Activated CD4-positive, alpha-beta T cell treated with anti-CD3 and anti-CD28 coated beads for 36 hours (primary cell): ENCODE data around the gene PABPN1. TPM values are rescaled to one million over a fixed set of nuclear protein-coding genes. Genes with fewer than 3 reads are reported as not detected.

Source experiments
- ATAC-seq: fragments of 200-7000 bp; cut with Tn5 transposase; one replicate; pipeline ENCODE4 v1.10.0; 2021; ENCODE audit warnings: mild to moderate bottlenecking, moderate library complexity
- CTCF ChIA-PET: fragments of 350-600 bp; sonication (Branson Sonifier 250); formaldehyde crosslinking; loops from one replicate; lab custom pipeline; 2021; ENCODE audit warnings: antibody characterized with exemption; lab: Charles Lee
- POLR2A ChIA-PET: fragments of 350-600 bp; sonication (Branson Sonifier 250); formaldehyde crosslinking; loops from one replicate; lab custom pipeline; 2021; ENCODE audit warnings: antibody characterized with exemption, inconsistent platforms; lab: Charles Lee
- DNase-seq: peaks from one replicate; pipeline ENCODE4 v3.0.0-alpha.2; 2020
- H3K27ac Mint-ChIP-seq: one replicate; pipeline ENCODE4 v1.8.0; 2021; ENCODE audit warnings: mixed read lengths
- H3K27me3 Mint-ChIP-seq: one replicate; pipeline ENCODE4 v1.8.0; 2021; ENCODE audit warnings: mixed read lengths
- H3K36me3 Mint-ChIP-seq: one replicate; pipeline ENCODE4 v1.8.0; 2021; ENCODE audit warnings: low read depth, mixed read lengths
- H3K4me1 Mint-ChIP-seq: one replicate; pipeline ENCODE4 v1.8.0; 2021; ENCODE audit warnings: mixed read lengths
- H3K4me3 Mint-ChIP-seq: one replicate; pipeline ENCODE4 v1.8.0; 2021; ENCODE audit warnings: mild to moderate bottlenecking, moderate library complexity, mixed read lengths
- H3K9me3 Mint-ChIP-seq: one replicate; pipeline ENCODE4 v1.8.0; 2021; ENCODE audit warnings: low read depth, mixed read lengths
- intact Hi-C, 2 experiments: fragments of 100-400 bp; cut with DNase I in 1 of 2; cut with micrococcal nuclease in 1 of 2; formaldehyde crosslinking; loops; one replicate each; pipeline versions ENCODE4 v1.14.2 to v1.15.1; 2022 to 2024; cut with DNase I, micrococcal nuclease
- total RNA-seq, 2 experiments: library from RNA; stranded (reverse); gene quantifications; one replicate each; pipeline ENCODE4 v1.2.3, GENCODE V29; 2021

PABPN1 gene
- total RNA-seq, 2 experiments from 2014 or later, result 237 to 338 TPM

- POLR2A ChIA-PET, result no interaction called here
- H3K27ac Mint-ChIP-seq, result no peak overlapping the region
These were observed 49.0 kb downstream of the PABPN1 start for GRCh38 chr14:23370221-23370620.

GRCh38 chr14:23371865-23372264 is 50.6 kb downstream of the PABPN1 start:
- CTCF ChIA-PET, result interaction anchor here (0.7 kb wide), 1 partner anchor 18 kb away, joined by 4 read pairs; no protein-coding TSS in a partner anchor
- H3K4me1 Mint-ChIP-seq, result no peaks in the 10 kb centered on the region

More at GRCh38 chr14:23370221-23370620, 49.0 kb downstream of the PABPN1 start:
- Mint-ChIP-seq H3K36me3 (no peaks in the 10 kb centered on the region), H3K4me3 (no peak overlapping the region), H3K9me3 (no peaks in the 10 kb centered on the region), H3K27me3 (peaks cover 10% of the 10 kb centered on the region), H3K4me1 (no peaks in the 10 kb centered on the region)
- ATAC-seq (no peak), DNase-seq (no peak)
- CTCF ChIA-PET, result interaction anchor here (0.7 kb wide), 1 partner anchor 98 kb away, joined by 3 read pairs; no protein-coding TSS in a partner anchor
- intact Hi-C loops, result no loop called here

GRCh38 chr14:23372509-23372908 is 51.3 kb downstream of the PABPN1 start, which contains the start of gene IL25:
TSS of gene IL25 (plus strand) at chr14:23372809.
- ChIA-PET POLR2A (no interaction called here), CTCF (interaction anchor here (0.7 kb wide), 1 partner anchor 18 kb away, joined by 4 read pairs; no protein-coding TSS in a partner anchor)
- Mint-ChIP-seq H3K27ac (no peak within 1 kb of the TSS), H3K27me3 (peaks cover 2% of the 10 kb centered on the region), H3K4me3 (no peak within 1 kb of the TSS), H3K36me3 (no peaks in the 10 kb centered on the region), H3K4me1 (no peaks in the 10 kb centered on the region), H3K9me3 (no peaks in the 10 kb centered on the region)
- intact Hi-C loops, result no loop called here
- ATAC-seq (no peak), DNase-seq (no peak)

More at GRCh38 chr14:23371865-23372264, 50.6 kb downstream of the PABPN1 start:
- DNase-seq (no peak), ATAC-seq (no peak)
- Mint-ChIP-seq H3K27ac (no peak overlapping the region), H3K9me3 (no peaks in the 10 kb centered on the region), H3K27me3 (peaks cover 5% of the 10 kb centered on the region), H3K36me3 (no peaks in the 10 kb centered on the region), H3K4me3 (no peak overlapping the region)
- POLR2A ChIA-PET, result no interaction called here
- intact Hi-C loops, result no loop called here

GRCh38 chr14:23373041-23373440 is 51.8 kb downstream of the PABPN1 start:
- no peak overlapping the region for H3K4me3 Mint-ChIP-seq
- DNase-seq, result no peak
- H3K9me3 Mint-ChIP-seq, result no peaks in the 10 kb centered on the region
- ATAC-seq, result no peak
- no peaks in the 10 kb centered on the region for H3K36me3 Mint-ChIP-seq
- intact Hi-C loops, result no loop called here
- ChIA-PET POLR2A (no interaction called here), CTCF (interaction anchor here (1.6 kb wide), 1 partner anchor 37 kb away, joined by 4 read pairs; no protein-coding TSS in a partner anchor)
- no peaks in the 10 kb centered on the region for H3K4me1 Mint-ChIP-seq
- no peak overlapping the region for H3K27ac Mint-ChIP-seq
- no peaks in the 10 kb centered on the region for H3K27me3 Mint-ChIP-seq

Other genes starting within 250 kb of the PABPN1 start
- gene ACIN1, start 226.3 kb upstream of the PABPN1 start, total RNA-seq, result 100 to 1,000 TPM; 160 to 215 TPM
- gene C14orf119, start 226.0 kb upstream of the PABPN1 start, total RNA-seq, result 10 to 100 TPM; 43.8 to 51.5 TPM
- not detected for gene CIROP, start 216.5 kb upstream of the PABPN1 start, total RNA-seq
- under 1 TPM; 0.19 to 0.34 TPM for gene CEBPE, start 202.2 kb upstream of the PABPN1 start, total RNA-seq
- 1 to 10 TPM in 1 of 2 experiments, under 1 TPM in 1; 0.89 to 1.6 TPM for gene SLC7A8, start 137.8 kb upstream of the PABPN1 start, total RNA-seq
- gene RNF212B, start 83.5 kb upstream of the PABPN1 start, total RNA-seq, result not detected
- 10 to 100 TPM; 13.7 to 17.5 TPM for gene HOMEZ, start 35.3 kb upstream of the PABPN1 start, total RNA-seq
- gene PPP1R3E, start 18.6 kb upstream of the PABPN1 start, total RNA-seq, result 10 to 100 TPM; 30.9 to 44.6 TPM
- 1 to 10 TPM in 1 of 2 experiments, under 1 TPM in 1; 0.73 to 1.2 TPM for gene BCL2L2, start 14.6 kb upstream of the PABPN1 start, total RNA-seq
- 1 to 10 TPM; 4.7 to 5.3 TPM for gene SLC22A17, start 31.4 kb downstream of the PABPN1 start, total RNA-seq
- gene EFS, start 43.7 kb downstream of the PABPN1 start, total RNA-seq, result not detected
- gene IL25, start 51.4 kb downstream of the PABPN1 start, total RNA-seq, result not detected
- not detected for gene CMTM5, start 55.6 kb downstream of the PABPN1 start, total RNA-seq
- under 1 TPM; 0.14 to 0.16 TPM for gene MYH6, start 86.8 kb downstream of the PABPN1 start, total RNA-seq
- gene MYH7, start 114.2 kb downstream of the PABPN1 start, total RNA-seq, result under 1 TPM; 0.05 to 0.07 TPM
- gene NGDN, start 148.2 kb downstream of the PABPN1 start, total RNA-seq, result 10 to 100 TPM; 53.0 to 57.8 TPM
- 1 to 10 TPM; 1.0 to 1.3 TPM for gene ZFHX2, start 230.3 kb downstream of the PABPN1 start, total RNA-seq
- gene THTPA, start 234.8 kb downstream of the PABPN1 start, total RNA-seq, result 1 to 10 TPM; 8.3 to 8.5 TPM
- gene AP1G2, start 246.3 kb downstream of the PABPN1 start, total RNA-seq, result 100 to 1,000 TPM; 162 to 166 TPM